ENCODE measurements around the gene FOXP1.
"Not testable (repeated sequence)": the region's sequence is repeated elsewhere in the genome, so short reads cannot be mapped to it uniquely, and the experiment has no call there.

Gene FOXP1

DNA sequence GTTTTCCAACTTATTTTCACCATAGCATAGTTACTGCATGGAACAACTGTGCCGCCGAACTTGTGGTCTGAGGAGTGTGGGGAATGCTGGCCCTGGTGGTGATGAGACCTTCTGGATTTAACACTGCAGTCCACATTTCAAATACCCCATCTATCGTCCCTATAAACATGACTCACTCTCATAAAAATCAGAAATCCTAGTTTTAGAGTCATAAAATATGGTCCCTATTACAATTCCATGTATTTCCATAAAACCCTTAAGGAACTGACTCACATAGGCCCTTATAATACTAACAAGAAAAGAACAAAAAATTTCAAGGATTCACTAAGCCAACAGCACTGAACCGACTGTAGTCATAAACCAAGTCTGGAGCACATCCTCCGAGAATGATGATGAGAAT is 147.2 kb downstream of the FOXP1 start:
- no peak overlapping the region for H3K4me2 ChIP-seq (ENCODE audit: low read length)
- no peaks in the 10 kb centered on the region for H3K9me3 ChIP-seq (ENCODE audit: control insufficient read depth, low read length)
- peaks cover 2% of the 10 kb centered on the region for H3K79me2 ChIP-seq
- no peaks in the 10 kb centered on the region for H3K27me3 ChIP-seq (ENCODE audit: control insufficient read depth, insufficient read depth, low read length)
- peaks cover 9% of the 10 kb centered on the region for H3K4me1 ChIP-seq
- H2AFZ ChIP-seq: no peak overlapping the region
- H3K27ac ChIP-seq: no peak overlapping the region
- no peak overlapping the region for H3K4me3 ChIP-seq (ENCODE audit: low read depth, low read length)
- TF ChIP-seq, protein P1, sequence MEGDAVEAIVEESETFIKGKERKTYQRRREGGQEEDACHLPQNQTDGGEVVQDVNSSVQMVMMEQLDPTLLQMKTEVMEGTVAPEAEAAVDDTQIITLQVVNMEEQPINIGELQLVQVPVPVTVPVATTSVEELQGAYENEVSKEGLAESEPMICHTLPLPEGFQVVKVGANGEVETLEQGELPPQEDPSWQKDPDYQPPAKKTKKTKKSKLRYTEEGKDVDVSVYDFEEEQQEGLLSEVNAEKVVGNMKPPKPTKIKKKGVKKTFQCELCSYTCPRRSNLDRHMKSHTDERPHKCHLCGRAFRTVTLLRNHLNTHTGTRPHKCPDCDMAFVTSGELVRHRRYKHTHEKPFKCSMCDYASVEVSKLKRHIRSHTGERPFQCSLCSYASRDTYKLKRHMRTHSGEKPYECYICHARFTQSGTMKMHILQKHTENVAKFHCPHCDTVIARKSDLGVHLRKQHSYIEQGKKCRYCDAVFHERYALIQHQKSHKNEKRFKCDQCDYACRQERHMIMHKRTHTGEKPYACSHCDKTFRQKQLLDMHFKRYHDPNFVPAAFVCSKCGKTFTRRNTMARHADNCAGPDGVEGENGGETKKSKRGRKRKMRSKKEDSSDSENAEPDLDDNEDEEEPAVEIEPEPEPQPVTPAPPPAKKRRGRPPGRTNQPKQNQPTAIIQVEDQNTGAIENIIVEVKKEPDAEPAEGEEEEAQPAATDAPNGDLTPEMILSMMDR (IDR thresholded peaks at IDR 0.05): no peak
- no peak overlapping the region for H3K9ac ChIP-seq
- no peaks in the 10 kb centered on the region for H3K36me3 ChIP-seq (ENCODE audit: control insufficient read depth, insufficient read depth, low read length)

DNA sequence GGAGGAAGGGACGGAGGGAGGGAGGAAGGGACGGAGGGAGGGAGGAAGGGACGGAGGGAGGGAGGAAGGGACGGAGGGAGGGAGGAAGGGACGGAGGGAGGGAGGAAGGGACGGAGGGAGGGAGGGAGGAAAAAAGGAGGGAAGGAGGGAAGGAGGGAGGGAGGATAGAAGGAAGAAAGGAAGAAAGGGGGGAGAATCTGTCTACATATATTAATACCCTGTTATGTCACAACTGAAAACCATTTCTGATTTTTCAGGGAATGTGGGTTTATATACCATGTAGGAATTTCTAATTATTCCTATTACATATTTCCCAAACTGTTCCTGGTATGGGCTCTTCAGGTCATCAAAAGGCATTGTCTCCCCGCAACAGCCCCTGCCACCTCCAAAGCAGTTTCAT is 147.7 kb downstream of the FOXP1 start:
- H3K4me1 ChIP-seq; H3K79me2 ChIP-seq; H3K4me3 ChIP-seq (ENCODE audit: low read depth, low read length); H3K27ac ChIP-seq; H2AFZ ChIP-seq; H3K36me3 ChIP-seq (ENCODE audit: control insufficient read depth, insufficient read depth, low read length); H3K9me3 ChIP-seq (ENCODE audit: control insufficient read depth, low read length); H3K27me3 ChIP-seq (ENCODE audit: control insufficient read depth, insufficient read depth, low read length); H3K9ac ChIP-seq; H3K4me2 ChIP-seq (ENCODE audit: low read length): not testable (repeated sequence)

DNA sequence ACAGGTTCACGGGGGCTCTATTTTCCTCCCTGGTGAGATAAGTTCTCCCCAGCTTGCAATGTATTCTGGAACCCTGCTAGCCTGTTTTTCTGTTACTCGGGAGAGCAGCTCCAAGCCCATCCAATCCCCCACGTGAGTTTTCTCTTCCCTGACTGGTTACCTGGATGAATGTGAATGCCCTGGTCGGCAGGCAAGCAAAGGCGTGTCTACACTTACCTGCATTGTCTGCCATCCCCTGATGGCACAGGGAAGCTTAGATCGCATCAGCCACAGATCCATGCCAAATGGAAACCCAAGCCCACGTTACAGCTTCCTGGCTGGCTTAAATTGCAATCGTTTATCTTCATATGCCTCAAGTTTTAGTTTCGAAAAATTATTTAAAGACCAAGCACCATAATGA is 149.9 kb downstream of the FOXP1 start:
- Histone ChIP-seq H3K4me3 (ENCODE audit: low read depth, low read length) (no peak overlapping the region), H3K9ac (no peak overlapping the region), H3K27me3 (ENCODE audit: control insufficient read depth, insufficient read depth, low read length) (no peaks in the 10 kb centered on the region), H3K9me3 (ENCODE audit: control insufficient read depth, low read length) (no peaks in the 10 kb centered on the region), H2AFZ (no peak overlapping the region), H3K4me1 (peaks cover 13% of the 10 kb centered on the region), H3K27ac (no peak overlapping the region), H3K79me2 (peaks cover 2% of the 10 kb centered on the region), H3K36me3 (ENCODE audit: control insufficient read depth, insufficient read depth, low read length) (no peaks in the 10 kb centered on the region), H3K4me2 (ENCODE audit: low read length) (no peak overlapping the region)
- TF ChIP-seq, protein P1 (IDR thresholded peaks at IDR 0.05): no peak

DNA sequence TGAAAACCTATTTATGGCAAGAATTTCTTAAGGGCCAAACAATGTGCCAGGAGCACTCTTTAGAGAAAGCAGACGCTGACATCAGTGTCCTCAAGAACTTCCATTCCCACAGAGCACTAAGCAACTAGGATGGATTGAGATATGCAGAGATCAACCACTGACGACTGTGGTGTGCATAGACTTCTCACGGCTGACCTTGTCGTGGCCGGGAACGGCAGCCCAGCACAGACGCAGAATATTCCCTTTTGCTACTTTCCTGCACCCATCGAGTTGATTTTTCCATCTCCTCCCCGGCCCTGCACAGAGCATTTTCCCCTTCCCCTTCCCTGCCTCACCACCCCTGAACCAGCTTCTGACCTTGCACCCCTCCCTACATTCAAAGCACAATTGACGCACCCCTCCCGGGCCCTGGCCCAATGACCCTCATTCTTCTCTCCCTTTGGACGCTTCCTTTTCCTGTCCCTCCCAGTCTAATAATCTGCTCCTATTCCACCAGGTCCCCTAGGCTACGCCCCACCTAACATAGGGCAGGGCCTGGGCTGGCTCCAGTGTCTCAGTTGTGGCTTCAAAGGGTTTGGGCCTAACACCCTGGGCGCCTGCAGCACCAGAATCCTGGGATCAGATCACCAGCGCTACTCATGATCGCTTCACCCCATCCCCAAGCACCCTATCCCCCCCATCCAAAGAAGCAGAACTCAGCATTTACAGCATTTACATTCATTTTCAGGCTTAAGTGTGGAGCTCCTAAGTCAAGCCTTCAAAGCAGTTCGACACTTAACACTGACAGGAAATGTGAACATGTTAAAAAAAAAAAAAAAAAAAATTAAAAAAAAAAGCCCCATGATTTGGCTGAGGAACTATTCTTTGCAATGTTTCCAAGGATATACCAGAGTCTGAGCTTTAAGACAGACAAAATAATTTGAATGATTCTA is 151.2 kb downstream of the FOXP1 start:
- no peaks in the 10 kb centered on the region for H3K36me3 ChIP-seq (ENCODE audit: control insufficient read depth, insufficient read depth, low read length)
- no peak overlapping the region for H3K4me2 ChIP-seq (ENCODE audit: low read length)
- no peak overlapping the region for H3K9ac ChIP-seq
- TF ChIP-seq, protein P1 (IDR thresholded peaks at IDR 0.05): no peak
- no peak overlapping the region for H3K4me3 ChIP-seq (ENCODE audit: low read depth, low read length)
- H3K4me1 ChIP-seq: peaks cover 14% of the 10 kb centered on the region
- H3K9me3 ChIP-seq (ENCODE audit: control insufficient read depth, low read length): no peaks in the 10 kb centered on the region
- no peak overlapping the region for H3K27ac ChIP-seq
- H3K27me3 ChIP-seq (ENCODE audit: control insufficient read depth, insufficient read depth, low read length): no peaks in the 10 kb centered on the region
- no peak overlapping the region for H2AFZ ChIP-seq
- peaks cover 5% of the 10 kb centered on the region for H3K79me2 ChIP-seq

DNA sequence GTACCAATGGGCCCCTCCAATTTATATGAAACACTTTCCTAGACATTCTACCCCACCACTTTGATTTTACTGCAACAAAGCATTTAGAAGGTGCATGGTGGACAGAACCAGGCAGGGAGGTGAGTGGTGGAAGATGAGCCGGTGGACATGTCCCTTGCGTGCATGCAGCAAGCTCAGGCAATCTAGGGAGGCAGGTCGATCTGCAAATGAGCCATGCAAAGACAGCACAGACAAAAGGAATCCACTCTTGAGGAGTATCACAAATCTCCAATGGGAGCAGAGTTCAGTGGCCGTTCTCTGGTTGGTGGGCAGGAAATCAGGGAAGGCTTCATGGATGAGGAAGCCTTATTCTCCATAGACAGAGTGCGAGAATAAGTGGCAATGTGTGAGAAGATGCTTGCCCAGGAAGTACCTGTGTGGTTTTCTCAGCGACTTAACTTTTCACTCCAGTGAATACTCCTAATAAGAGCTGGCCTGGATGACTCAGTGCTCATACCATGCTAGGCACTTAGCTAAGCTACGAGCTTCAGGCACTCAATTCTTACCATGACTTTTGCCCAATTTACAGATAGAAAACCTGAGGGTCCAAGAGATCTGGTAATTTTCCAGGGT is 152.5 kb downstream of the FOXP1 start:
- peaks cover 14% of the 10 kb centered on the region for H3K4me1 ChIP-seq
- no peaks in the 10 kb centered on the region for H3K9me3 ChIP-seq (ENCODE audit: control insufficient read depth, low read length)
- H3K79me2 ChIP-seq: peaks cover 5% of the 10 kb centered on the region
- H3K9ac ChIP-seq: no peak overlapping the region
- no peaks in the 10 kb centered on the region for H3K27me3 ChIP-seq (ENCODE audit: control insufficient read depth, insufficient read depth, low read length)
- H2AFZ ChIP-seq: no peak overlapping the region
- no peaks in the 10 kb centered on the region for H3K36me3 ChIP-seq (ENCODE audit: control insufficient read depth, insufficient read depth, low read length)
- no peak overlapping the region for H3K4me2 ChIP-seq (ENCODE audit: low read length)
- TF ChIP-seq, protein P1 (IDR thresholded peaks at IDR 0.05): no peak
- no peak overlapping the region for H3K27ac ChIP-seq
- no peak overlapping the region for H3K4me3 ChIP-seq (ENCODE audit: low read depth, low read length)

All from parathyroid adenoma (tissue), 2 donors.